Epithelial cell of proximal tubule (primary cell): ENCODE results near the gene INPPL1. TPM values are rescaled to one million over a fixed set of nuclear protein-coding genes. Genes with fewer than 3 reads are reported as not detected.

Experiments
- DNase-seq: peaks from one replicate; pipeline ENCODE4 v3.0.0-alpha.2; 2011; ENCODE audit warnings: low read depth
- H3K4me3 ChIP-seq: 2 replicates; pipeline ENCODE4 v1.5.1; 2011; ENCODE audit warnings: low read depth, mild to moderate bottlenecking, low read length
- total RNA-seq: library from RNA; depleted of rRNA; stranded (reverse); fragments of >200 nt; gene quantifications from 2 replicates; pipeline ENCODE4 v1.2.3, GENCODE V29; 2015
- TF ChIP-seq, protein P1 (sequence below): conservative IDR thresholded peaks from 2 replicates; pipeline ENCODE4 v1.5.1; 2012; ENCODE audit warnings: low read depth, mild to moderate bottlenecking, low read length

Gene INPPL1
- total RNA-seq, 1 donor from 2014 or later = 73.2 TPM

- DNase-seq = no peak
- TF ChIP-seq, protein P1, sequence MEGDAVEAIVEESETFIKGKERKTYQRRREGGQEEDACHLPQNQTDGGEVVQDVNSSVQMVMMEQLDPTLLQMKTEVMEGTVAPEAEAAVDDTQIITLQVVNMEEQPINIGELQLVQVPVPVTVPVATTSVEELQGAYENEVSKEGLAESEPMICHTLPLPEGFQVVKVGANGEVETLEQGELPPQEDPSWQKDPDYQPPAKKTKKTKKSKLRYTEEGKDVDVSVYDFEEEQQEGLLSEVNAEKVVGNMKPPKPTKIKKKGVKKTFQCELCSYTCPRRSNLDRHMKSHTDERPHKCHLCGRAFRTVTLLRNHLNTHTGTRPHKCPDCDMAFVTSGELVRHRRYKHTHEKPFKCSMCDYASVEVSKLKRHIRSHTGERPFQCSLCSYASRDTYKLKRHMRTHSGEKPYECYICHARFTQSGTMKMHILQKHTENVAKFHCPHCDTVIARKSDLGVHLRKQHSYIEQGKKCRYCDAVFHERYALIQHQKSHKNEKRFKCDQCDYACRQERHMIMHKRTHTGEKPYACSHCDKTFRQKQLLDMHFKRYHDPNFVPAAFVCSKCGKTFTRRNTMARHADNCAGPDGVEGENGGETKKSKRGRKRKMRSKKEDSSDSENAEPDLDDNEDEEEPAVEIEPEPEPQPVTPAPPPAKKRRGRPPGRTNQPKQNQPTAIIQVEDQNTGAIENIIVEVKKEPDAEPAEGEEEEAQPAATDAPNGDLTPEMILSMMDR = no peak
- no peak overlapping the region for H3K4me3 ChIP-seq
These were observed 16.8 kb downstream of the INPPL1 start for GRCh38 chr11:72241291-72241781.

DNA sequence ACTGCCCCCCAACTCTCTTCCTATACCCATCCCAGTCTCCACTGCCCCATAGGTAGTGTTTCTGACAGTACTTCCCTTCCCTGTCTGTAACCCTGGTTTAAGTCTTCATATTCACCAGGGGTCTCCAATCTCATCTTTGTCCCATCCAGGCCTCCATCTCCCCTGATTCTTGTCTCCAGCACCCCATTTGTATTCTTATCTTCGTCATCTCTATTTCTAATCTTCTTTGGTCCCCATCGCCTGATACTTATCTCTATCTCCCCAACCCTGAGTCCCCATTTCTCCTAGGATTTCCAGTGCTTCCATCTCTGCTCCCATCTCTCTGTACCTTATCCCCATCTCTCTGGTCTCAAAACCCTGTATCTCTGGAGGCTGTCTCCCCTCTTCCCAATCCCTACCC is 17.6 kb downstream of the INPPL1 start:
- no peak overlapping the region for H3K4me3 ChIP-seq
- TF ChIP-seq, protein P1 = no peak
- DNase-seq = no peak

GRCh38 chr11:72243173-72244059 is 18.8 kb downstream of the INPPL1 start:
- H3K4me3 ChIP-seq = no peak overlapping the region
- no peak for DNase-seq
- TF ChIP-seq, protein P1 = no peak

GRCh38 chr11:72244060-72244360 is 19.4 kb downstream of the INPPL1 start, which contains the start of gene PHOX2A:
Gene PHOX2A (minus strand): TSS chr11:72244176. CDS start chr11:72244004, 172 bp downstream.
- TF ChIP-seq, protein P1 = no peak
- no peak for DNase-seq
- H3K4me3 ChIP-seq = no peak within 1 kb of the TSS

DNA sequence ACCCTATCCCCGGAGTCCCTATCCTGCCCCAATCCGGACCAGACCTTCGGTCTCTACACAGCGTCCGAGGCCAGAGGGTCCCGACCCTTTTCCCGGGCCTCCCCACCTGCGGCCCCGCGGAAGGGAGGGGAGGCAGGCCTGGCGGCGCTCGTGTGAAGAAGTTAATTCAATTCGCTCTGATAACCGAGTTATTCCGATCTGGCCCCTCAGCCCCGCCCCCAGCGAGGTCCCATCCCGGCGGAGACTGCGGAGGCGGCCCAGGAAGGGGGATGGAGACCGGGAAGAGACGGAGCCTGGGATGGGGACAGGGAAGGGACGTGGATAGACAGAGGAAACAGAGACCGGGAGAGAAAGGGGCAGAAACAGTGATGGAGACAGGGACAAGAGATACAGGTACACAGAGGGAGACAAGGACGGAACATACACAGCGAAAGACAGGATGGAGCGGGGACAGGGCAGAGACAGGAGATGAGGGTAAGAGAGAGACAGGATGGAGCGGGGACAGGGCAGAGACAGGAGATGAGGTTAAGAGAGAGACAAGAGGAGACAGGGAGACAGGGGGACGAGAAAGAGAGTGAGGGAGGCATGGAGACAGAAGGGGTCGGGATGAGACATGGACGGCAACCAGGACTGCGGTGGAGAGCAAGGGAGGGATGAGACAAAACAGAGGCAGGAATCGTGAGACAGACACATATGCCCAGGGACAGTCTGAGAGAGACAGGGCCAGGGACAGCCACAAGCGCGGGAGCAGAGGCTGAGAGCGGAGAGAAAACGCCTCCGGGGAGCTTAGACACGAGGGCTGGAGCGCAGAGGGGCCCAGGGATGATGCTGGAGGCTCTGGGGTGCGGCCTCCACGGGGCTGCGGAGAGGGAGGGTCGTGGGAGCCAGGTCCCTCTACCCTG is 20.0 kb downstream of the INPPL1 start:
- no peak for DNase-seq
- no peak overlapping the region for H3K4me3 ChIP-seq
- TF ChIP-seq, protein P1 = no peak

- DNase-seq = no peak
- TF ChIP-seq, protein P1 = no peak
- no peak overlapping the region for H3K4me3 ChIP-seq
These were observed 20.8 kb downstream of the INPPL1 start for GRCh38 chr11:72245263-72245816.
